HepG2 (cell line): ENCODE results near the gene NFKBIA. TPM values are rescaled to one million over a fixed set of nuclear protein-coding genes. Genes with fewer than 3 reads are reported as not detected.
A peak's percentile ranks its signal among the peaks of the same experiment; 100 is the strongest.

Experiments used
- ATF7-NPFF ChIP-seq: sonication (generic); formaldehyde crosslinking; IDR thresholded peaks from 2 replicates; pipeline ENCODE4 v1.8.1; 2023; ENCODE audit warnings: mild to moderate bottlenecking, low read depth, missing genetic modification reagents, moderate library complexity
- ESRRA ChIP-seq: sonication (generic); formaldehyde crosslinking; IDR thresholded peaks from 2 replicates; pipeline ENCODE4 v1.5.1; 2020; ENCODE audit warnings: mild to moderate bottlenecking, low read depth, missing genetic modification reagents
- ETV5 ChIP-seq: IDR thresholded peaks from 2 replicates; pipeline ENCODE4 v1.6.1; 2018; ENCODE audit warnings: missing biosample characterization, missing genetic modification reagents, inconsistent platforms, borderline replicate concordance
- KDM5A ChIP-seq: fragments of 200-600 bp; sonication (generic); IDR thresholded peaks from 2 replicates; pipeline ENCODE4 v1.7.0; 2018; ENCODE audit warnings: antibody characterized with exemption, mild to moderate bottlenecking, low read length, borderline replicate concordance
- MXD4 ChIP-seq: IDR thresholded peaks from 2 replicates; pipeline ENCODE4 v1.6.1; 2016; ENCODE audit warnings: mild to moderate bottlenecking, missing biosample characterization, missing genetic modification reagents
- PAWR ChIP-seq: sonication (generic); formaldehyde crosslinking; IDR thresholded peaks from 2 replicates; pipeline ENCODE4 v1.4.0; 2020; ENCODE audit warnings: missing genetic modification reagents, mild to moderate bottlenecking, borderline replicate concordance
- REL ChIP-seq: sonication (generic); formaldehyde crosslinking; conservative IDR thresholded peaks from 2 replicates; pipeline ENCODE4 v1.8.0; 2022; ENCODE audit warnings: mild to moderate bottlenecking, missing genetic modification reagents, moderate library complexity
- RELA ChIP-seq: sonication (generic); formaldehyde crosslinking; IDR thresholded peaks from 2 replicates; pipeline ENCODE4 v1.4.0; 2020; ENCODE audit warnings: missing genetic modification reagents
- SMAD9 ChIP-seq: sonication (generic); formaldehyde crosslinking; IDR thresholded peaks from 2 replicates; pipeline ENCODE4 v1.5.1; 2020; ENCODE audit warnings: mild to moderate bottlenecking, missing genetic modification reagents
- TAF1 ChIP-seq: sonication (generic); formaldehyde crosslinking; IDR thresholded peaks from 2 replicates; pipeline ENCODE4 v1.4.0; 2020; ENCODE audit warnings: missing genetic modification reagents
- ZBTB8A ChIP-seq: sonication (generic); formaldehyde crosslinking; IDR thresholded peaks from 2 replicates; pipeline ENCODE4 v1.4.0; 2020; ENCODE audit warnings: mild to moderate bottlenecking, low read depth, missing genetic modification reagents, borderline replicate concordance
- ZFX ChIP-seq: sonication (generic); formaldehyde crosslinking; IDR thresholded peaks from 2 replicates; pipeline ENCODE4 v1.4.0; 2020; ENCODE audit warnings: mild to moderate bottlenecking, low read depth, missing genetic modification reagents, moderate library complexity
- ZNF354B ChIP-seq: sonication (generic); formaldehyde crosslinking; IDR thresholded peaks from 2 replicates; pipeline ENCODE4 v1.8.0; 2022; ENCODE audit warnings: mild to moderate bottlenecking, missing genetic modification reagents
- ZNF496 ChIP-seq: sonication (generic); formaldehyde crosslinking; IDR thresholded peaks from 2 replicates; pipeline ENCODE4 v1.8.1; 2023; ENCODE audit warnings: mild to moderate bottlenecking, moderate library complexity, missing genetic modification reagents; ENCODE audit not compliant: insufficient replicate concordance
- ZNF615 ChIP-seq: sonication (generic); formaldehyde crosslinking; IDR thresholded peaks from 2 replicates; pipeline ENCODE4 v1.5.0; 2020; ENCODE audit warnings: mild to moderate bottlenecking, missing genetic modification reagents, borderline replicate concordance
- ZNF644 ChIP-seq: IDR thresholded peaks from 2 replicates; pipeline ENCODE4 v1.6.1; 2016; ENCODE audit warnings: low read depth
- ZZZ3 ChIP-seq: sonication (generic); formaldehyde crosslinking; IDR thresholded peaks from 2 replicates; pipeline ENCODE4 v1.4.0; 2020; ENCODE audit warnings: missing genetic modification reagents, mild to moderate bottlenecking, borderline replicate concordance
- polyA plus RNA-seq, 8 experiments: library from polyadenylated mRNA; depleted of rRNA in 3 of 8; stranded (reverse) in 7 of 8; unstranded in 1 of 8; fragments of >200 nt; fragmentation: Illumina TruSeq in 4 of 8; extraction: Trizol in 4 of 8; gene quantifications; 2 replicates each; pipeline versions ENCODE4 v1.2.1 to v1.2.3, GENCODE V29; 2011 to 2016; ENCODE audit warnings: low read depth in 4 of 8, missing spikeins in 1 of 8, mixed read lengths in 1 of 8; ENCODE audit not compliant: insufficient read depth in 1 of 8
- total RNA-seq, 5 experiments: library from RNA; depleted of rRNA; stranded (reverse); fragments of >200 nt; fragmentation: Illumina TruSeq; extraction: Trizol; gene quantifications; 2 replicates each; pipeline ENCODE4 v1.2.3, GENCODE V29; 2016; ENCODE audit warnings: low read depth in 1 of 5
- TF ChIP-seq, protein P1 (sequence below): IDR thresholded peaks from 2 replicates; pipeline ENCODE4 v1.6.1; 2016; ENCODE audit warnings: missing compliant biosample characterization, missing genetic modification reagents, borderline replicate concordance
- TF ChIP-seq, protein P2 (sequence below): sonication (generic); formaldehyde crosslinking; IDR thresholded peaks from 2 replicates; pipeline ENCODE4 v1.4.0; 2020; ENCODE audit warnings: missing genetic modification reagents, mild to moderate bottlenecking, borderline replicate concordance
- TF ChIP-seq, protein P3 (sequence below): sonication (generic); formaldehyde crosslinking; IDR thresholded peaks from 2 replicates; pipeline ENCODE4 v1.4.0; 2020; ENCODE audit warnings: mild to moderate bottlenecking, missing genetic modification reagents
- TF ChIP-seq, protein P4 (sequence below): sonication (generic); formaldehyde crosslinking; IDR thresholded peaks from 2 replicates; pipeline ENCODE4 v1.5.0; 2020; ENCODE audit warnings: missing genetic modification reagents
- TF ChIP-seq, protein P5 (sequence below): fragments of 450-650 bp; IDR thresholded peaks from 2 replicates; pipeline ENCODE4 v1.6.1; 2016

The NFKBIA gene
- total and polyA plus RNA-seq, 2 of the 13 experiments (the other 11 are each of a cell fraction or from before 2014, with no cell fraction given), result 197 to 319 TPM

DNA sequence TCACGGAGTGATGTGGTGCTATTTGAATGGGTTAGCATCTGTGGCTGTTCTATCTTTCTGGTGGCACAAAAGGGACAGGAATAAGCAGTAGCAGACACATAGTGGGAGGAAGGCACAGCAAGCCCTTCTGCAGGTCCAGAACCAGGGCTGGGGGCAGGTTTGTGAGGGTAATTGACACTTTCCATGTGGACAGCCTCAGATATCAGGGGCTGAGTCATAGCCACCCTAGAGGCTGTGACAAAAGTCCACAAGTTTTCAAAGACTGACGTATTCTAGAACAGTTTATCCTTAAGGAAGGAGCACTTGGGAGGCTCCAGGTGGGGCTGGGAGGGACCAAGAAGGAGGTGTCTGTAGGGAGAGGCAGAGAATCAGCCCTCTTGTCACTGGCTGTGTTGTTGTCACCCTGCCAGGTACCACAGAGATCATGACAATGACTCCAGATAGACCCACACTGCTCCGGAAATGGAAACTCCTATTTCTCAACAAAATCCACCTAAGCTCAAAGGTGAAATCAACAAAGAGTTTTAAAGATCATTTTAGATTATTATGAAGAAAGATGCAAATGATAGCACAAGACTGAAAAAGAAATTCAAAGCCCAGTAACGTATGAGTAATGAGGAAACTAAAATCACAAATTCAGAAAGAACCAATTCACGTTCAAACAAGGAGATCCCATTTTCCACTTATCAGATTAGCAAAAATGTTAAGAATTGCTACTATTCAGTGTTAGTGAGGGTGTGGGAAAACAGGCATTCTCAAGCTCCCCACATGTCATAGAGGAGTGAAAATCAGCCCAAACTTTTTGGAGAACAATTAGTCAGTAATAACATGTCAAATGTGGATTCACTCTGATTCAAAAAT, 48.3 kb downstream of the NFKBIA start (continued):
- TF ChIP-seq SMAD9 (CRISPR knock-in tag) (0 out of 2 replicates have a peak, but pooled peaks have one; percentile 81), ESRRA (peak; percentile 59), ATF7-NPFF (CRISPR knock-in tag) (no peak), MXD4 (CRISPR knock-in tag) (peak; percentile 69; the same call in 1 of the 2 replicates), ZZZ3 (no peak), REL (CRISPR knock-in tag) (no peak), RELA (CRISPR knock-in tag) (no peak), KDM5A (no peak), ZBTB8A (CRISPR knock-in tag) (no peak), ZNF496 (CRISPR knock-in tag) (no peak), ZFX (CRISPR knock-in tag) (no peak), TAF1 (no peak), ZNF354B (CRISPR knock-in tag) (no peak), ZNF615 (peak; percentile 69; the same call in 1 of the 2 replicates), ZNF644 (CRISPR knock-in tag) (0 out of 2 replicates have a peak, but pooled peaks have one; percentile 15), ETV5 (peak; percentile 98), PAWR (CRISPR knock-in tag) (no peak)
- TF ChIP-seq, protein P1, sequence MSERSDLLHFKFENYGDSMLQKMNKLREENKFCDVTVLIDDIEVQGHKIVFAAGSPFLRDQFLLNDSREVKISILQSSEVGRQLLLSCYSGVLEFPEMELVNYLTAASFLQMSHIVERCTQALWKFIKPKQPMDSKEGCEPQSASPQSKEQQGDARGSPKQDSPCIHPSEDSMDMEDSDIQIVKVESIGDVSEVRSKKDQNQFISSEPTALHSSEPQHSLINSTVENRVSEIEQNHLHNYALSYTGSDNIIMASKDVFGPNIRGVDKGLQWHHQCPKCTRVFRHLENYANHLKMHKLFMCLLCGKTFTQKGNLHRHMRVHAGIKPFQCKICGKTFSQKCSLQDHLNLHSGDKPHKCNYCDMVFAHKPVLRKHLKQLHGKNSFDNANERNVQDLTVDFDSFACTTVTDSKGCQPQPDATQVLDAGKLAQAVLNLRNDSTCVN, result peak; percentile 71
- TF ChIP-seq, protein P2, sequence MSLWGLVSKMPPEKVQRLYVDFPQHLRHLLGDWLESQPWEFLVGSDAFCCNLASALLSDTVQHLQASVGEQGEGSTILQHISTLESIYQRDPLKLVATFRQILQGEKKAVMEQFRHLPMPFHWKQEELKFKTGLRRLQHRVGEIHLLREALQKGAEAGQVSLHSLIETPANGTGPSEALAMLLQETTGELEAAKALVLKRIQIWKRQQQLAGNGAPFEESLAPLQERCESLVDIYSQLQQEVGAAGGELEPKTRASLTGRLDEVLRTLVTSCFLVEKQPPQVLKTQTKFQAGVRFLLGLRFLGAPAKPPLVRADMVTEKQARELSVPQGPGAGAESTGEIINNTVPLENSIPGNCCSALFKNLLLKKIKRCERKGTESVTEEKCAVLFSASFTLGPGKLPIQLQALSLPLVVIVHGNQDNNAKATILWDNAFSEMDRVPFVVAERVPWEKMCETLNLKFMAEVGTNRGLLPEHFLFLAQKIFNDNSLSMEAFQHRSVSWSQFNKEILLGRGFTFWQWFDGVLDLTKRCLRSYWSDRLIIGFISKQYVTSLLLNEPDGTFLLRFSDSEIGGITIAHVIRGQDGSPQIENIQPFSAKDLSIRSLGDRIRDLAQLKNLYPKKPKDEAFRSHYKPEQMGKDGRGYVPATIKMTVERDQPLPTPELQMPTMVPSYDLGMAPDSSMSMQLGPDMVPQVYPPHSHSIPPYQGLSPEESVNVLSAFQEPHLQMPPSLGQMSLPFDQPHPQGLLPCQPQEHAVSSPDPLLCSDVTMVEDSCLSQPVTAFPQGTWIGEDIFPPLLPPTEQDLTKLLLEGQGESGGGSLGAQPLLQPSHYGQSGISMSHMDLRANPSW (CRISPR knock-in tag), result no peak
- TF ChIP-seq, protein P3, sequence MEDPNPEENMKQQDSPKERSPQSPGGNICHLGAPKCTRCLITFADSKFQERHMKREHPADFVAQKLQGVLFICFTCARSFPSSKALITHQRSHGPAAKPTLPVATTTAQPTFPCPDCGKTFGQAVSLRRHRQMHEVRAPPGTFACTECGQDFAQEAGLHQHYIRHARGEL (CRISPR knock-in tag), result no peak; the same call in 1 of the 2 replicates
- TF ChIP-seq, protein P4, sequence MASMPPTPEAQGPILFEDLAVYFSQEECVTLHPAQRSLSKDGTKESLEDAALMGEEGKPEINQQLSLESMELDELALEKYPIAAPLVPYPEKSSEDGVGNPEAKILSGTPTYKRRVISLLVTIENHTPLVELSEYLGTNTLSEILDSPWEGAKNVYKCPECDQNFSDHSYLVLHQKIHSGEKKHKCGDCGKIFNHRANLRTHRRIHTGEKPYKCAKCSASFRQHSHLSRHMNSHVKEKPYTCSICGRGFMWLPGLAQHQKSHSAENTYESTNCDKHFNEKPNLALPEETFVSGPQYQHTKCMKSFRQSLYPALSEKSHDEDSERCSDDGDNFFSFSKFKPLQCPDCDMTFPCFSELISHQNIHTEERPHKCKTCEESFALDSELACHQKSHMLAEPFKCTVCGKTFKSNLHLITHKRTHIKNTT (CRISPR knock-in tag), result no peak
- TF ChIP-seq, protein P5, sequence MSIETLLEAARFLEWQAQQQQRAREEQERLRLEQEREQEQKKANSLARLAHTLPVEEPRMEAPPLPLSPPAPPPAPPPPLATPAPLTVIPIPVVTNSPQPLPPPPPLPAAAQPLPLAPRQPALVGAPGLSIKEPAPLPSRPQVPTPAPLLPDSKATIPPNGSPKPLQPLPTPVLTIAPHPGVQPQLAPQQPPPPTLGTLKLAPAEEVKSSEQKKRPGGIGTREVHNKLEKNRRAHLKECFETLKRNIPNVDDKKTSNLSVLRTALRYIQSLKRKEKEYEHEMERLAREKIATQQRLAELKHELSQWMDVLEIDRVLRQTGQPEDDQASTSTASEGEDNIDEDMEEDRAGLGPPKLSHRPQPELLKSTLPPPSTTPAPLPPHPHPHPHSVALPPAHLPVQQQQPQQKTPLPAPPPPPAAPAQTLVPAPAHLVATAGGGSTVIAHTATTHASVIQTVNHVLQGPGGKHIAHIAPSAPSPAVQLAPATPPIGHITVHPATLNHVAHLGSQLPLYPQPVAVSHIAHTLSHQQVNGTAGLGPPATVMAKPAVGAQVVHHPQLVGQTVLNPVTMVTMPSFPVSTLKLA, result 0 out of 2 replicates have a peak, but pooled peaks have one; percentile 2
